A375 (cell line): ENCODE measurements around the gene CCDC88B. TPM values are rescaled to one million over a fixed set of nuclear protein-coding genes. Genes with fewer than 3 reads are reported as not detected.

Source experiments
- small RNA-seq: library from RNA; depleted of rRNA; stranded (forward); fragments of <200 nt; gene quantifications from one replicate; pipeline ENCODE3, GENCODE V24; 2014
- total RNA-seq: library from RNA; depleted of rRNA; stranded (reverse); fragments of >200 nt; shearing (Covaris generic); gene quantifications from 2 replicates; pipeline ENCODE4 v1.2.3, GENCODE V29; 2014; rRNA removed

The CCDC88B gene
- 4.1 and 5.9 TPM in 2 replicates for total RNA-seq

GRCh38 chr11:64339754-64340408, at the start of gene CCDC88B:
CCDC88B (plus strand) TSS chr11:64340204; CDS start chr11:64340267, 63 bp downstream.

GRCh38 chr11:64291262-64291751, 48.7 kb upstream of the CCDC88B start, which contains the start of gene KCNK4:
KCNK4 (plus strand) TSS chr11:64291302; CDS start chr11:64293019, 1,717 bp downstream.

GRCh38 chr11:64299847-64300648, 40.0 kb upstream of the CCDC88B start, which contains the start of gene CATSPERZ:
CATSPERZ (plus strand) TSS chr11:64300358; CDS start chr11:64300411, 53 bp downstream.

DNA sequence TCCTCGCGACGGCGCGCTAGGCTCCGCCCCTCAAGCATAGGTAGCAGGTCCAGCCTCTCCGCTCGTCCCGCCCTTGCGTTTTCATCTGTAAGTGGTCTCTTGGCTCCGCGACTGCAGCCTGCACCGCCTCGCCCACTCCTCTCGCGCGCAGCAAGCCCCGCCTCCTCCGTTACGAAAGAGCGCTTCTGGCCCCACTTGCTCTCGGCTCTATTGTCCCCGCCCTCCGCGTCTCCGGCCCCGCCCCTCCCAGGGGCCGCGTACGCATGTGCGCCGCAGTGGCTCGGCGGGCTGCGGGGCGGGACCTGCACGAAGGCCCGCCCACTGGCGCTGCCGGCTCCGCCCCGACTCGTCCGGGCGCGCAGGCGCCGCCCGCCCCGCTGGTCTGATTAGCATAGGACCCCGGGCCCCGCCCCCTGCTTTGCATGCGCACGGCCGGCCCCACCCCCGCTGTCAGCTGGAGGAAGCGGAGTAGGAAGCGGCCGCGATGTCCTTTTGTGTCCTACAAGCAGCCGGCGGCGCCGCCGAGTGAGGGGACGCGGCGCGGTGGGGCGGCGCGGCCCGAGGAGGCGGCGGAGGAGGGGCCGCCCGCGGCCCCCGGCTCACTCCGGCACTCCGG, 34.8 kb upstream of the CCDC88B start, which contains the start of gene ESRRA:
TSS of gene ESRRA (plus strand) at position 450 of the 616 bp plus-strand sequence. CDS start 1,656 bp downstream, outside the sequence.

GRCh38 chr11:64317325-64317960, 22.6 kb upstream of the CCDC88B start, which contains the start of gene TRMT112:
TRMT112 (minus strand) TSS chr11:64317559; CDS start chr11:64317526, 33 bp downstream.

DNA sequence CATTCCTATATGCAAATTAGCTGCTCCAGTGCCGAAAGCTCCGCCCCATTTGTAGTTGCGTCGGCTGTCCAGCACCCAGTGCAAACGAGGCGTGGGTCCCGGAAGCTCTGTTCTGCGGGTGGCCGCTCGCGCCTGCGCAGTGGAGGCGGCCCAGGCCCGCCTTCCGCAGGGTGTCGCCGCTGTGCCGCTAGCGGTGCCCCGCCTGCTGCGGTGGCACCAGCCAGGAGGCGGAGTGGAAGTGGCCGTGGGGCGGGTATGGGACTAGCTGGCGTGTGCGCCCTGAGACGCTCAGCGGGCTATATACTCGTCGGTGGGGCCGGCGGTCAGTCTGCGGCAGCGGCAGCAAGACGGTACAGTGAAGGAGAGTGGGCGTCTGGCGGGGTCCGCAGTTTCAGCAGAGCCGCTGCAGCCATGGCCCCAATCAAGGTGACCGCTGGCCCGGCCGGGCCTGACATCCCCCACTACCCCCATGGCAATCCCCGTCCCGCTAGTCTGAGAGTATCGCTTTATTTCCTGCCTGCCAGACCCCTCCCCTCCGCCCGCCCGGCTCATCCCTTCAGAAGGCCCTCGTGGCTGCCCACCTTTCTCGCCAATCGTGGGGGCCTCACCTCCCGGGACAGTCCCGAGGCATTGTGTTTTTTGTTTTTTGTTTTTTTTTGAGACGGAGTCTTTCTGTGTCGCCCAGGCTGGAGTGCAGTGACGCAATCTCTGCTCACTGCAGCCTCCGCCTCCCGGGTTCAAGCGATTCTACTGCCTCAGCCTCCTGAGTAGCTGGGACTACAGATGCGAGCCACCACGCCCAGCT, 21.8 kb upstream of the CCDC88B start, which contains the start of gene PRDX5:
TSS of gene PRDX5 (plus strand) at position 161 of the 805 bp plus-strand sequence. CDS start at position 256, 95 bp downstream.

DNA sequence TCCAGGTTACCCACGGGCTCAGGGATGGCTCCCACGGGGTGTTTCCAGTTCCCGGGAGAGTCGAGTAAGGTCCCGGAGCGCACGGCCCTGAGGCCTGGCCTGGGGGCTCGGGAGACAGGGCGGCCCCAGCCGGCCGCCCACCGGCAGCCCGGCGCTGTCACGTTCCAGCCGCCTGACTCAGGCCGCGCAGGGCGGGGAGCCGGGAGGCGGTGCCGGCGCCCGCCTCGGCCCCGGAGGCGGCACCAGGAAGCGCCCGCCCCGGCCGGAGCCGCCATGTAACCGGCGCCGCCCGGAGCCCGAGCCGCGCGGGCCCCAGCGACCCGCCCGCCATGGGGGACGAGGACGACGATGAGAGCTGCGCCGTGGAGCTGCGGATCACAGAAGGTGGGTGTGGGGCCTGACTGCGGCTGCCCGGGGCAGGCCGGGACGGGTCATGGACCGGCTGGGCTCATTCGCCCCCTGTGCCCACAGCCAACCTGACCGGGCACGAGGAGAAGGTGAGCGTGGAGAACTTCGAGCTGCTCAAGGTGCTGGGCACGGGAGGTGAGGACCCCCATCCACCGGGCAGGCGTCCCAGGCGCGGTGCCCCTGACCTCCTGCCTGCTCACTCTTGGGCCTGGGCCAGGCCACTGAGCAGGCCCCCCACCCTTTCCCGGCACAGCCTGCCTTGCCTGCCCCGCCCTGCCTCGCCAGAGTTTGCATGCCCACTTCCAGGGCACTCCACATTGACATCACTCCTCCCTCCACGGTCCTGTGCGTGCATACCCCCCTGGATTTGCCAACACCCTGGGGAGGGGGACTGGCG, 19.1 kb downstream of the CCDC88B start, which contains the start of gene RPS6KA4:
TSS of gene RPS6KA4 (plus strand) at position 256 of the 805 bp plus-strand sequence. CDS start at position 330, 74 bp downstream.

Small RNAs within 50 kb of the gene (small RNA-seq; reads per million reads assigned to genes)
- not detected for gene MIR1237
- not detected for gene MIR7155
- gene RF00019 = not detected

Other genes with a start within 250 kb of the CCDC88B start
- gene MACROD1, start 174.1 kb upstream of the CCDC88B start, total RNA-seq = 97.2 and 109 TPM in 2 replicates
- 311 and 341 TPM in 2 replicates for gene STIP1, start 154.0 kb upstream of the CCDC88B start, total RNA-seq
- 1.3 and 1.9 TPM in 2 replicates for gene FERMT3, start 133.5 kb upstream of the CCDC88B start, total RNA-seq
- 56.2 and 74.4 TPM in 2 replicates for gene TRPT1, start 114.0 kb upstream of the CCDC88B start, total RNA-seq
- gene NUDT22, start 113.9 kb upstream of the CCDC88B start, total RNA-seq = 69.5 and 70.7 TPM in 2 replicates
- 16.8 and 23.4 TPM in 2 replicates for gene DNAJC4, start 109.7 kb upstream of the CCDC88B start, total RNA-seq
- 30.6 and 44.7 TPM in 2 replicates for gene VEGFB, start 105.6 kb upstream of the CCDC88B start, total RNA-seq
- 144 and 182 TPM in 2 replicates for gene FKBP2, start 99.1 kb upstream of the CCDC88B start, total RNA-seq
- gene PPP1R14B, start 93.3 kb upstream of the CCDC88B start, total RNA-seq = 650 and 685 TPM in 2 replicates
- gene PLCB3, start 88.7 kb upstream of the CCDC88B start, total RNA-seq = 39.2 and 44.9 TPM in 2 replicates
- gene BAD, start 55.5 kb upstream of the CCDC88B start, total RNA-seq = 99.6 and 101 TPM in 2 replicates
- gene GPR137, start 54.4 kb upstream of the CCDC88B start, total RNA-seq = 27.5 and 30.3 TPM in 2 replicates
- 0.61 and 0.68 TPM in 2 replicates for gene KCNK4, start 48.9 kb upstream of the CCDC88B start, total RNA-seq
- 1.9 and 3.7 TPM in 2 replicates for gene CATSPERZ, start 39.8 kb upstream of the CCDC88B start, total RNA-seq
- gene ESRRA, start 34.7 kb upstream of the CCDC88B start, total RNA-seq = 60.7 and 66.5 TPM in 2 replicates
- 811 and 881 TPM in 2 replicates for gene TRMT112, start 22.6 kb upstream of the CCDC88B start, total RNA-seq
- gene PRDX5, start 22.1 kb upstream of the CCDC88B start, total RNA-seq = 418 and 488 TPM in 2 replicates
- gene RPS6KA4, start 19.0 kb downstream of the CCDC88B start, total RNA-seq = 32.4 and 37.5 TPM in 2 replicates
- 0.42 and 0.60 TPM in 2 replicates for gene SLC22A11, start 215.7 kb downstream of the CCDC88B start, total RNA-seq